Small intestine (tissue), 7 donors: ENCODE measurements around the gene ATRAID. TPM values are rescaled to one million over a fixed set of nuclear protein-coding genes. Genes with fewer than 3 reads are reported as not detected.
A peak's percentile ranks its signal among the peaks of the same experiment; 100 is the strongest.

Experiments used
- DNase-seq, 2 donors: peaks; one replicate each; pipeline versions ENCODE4 v3.0.0 to v3.0.0-alpha.2; 2013
- FAIRE-seq: peaks from 2 replicates; lab custom pipeline; 2012; peaks lifted over from hg19 to GRCh38; lab: Jason Lieb, UNC
- H3K27ac ChIP-seq, 3 donors: one replicate each; pipeline ENCODE4 v1.5.1; 2013; ENCODE audit warnings: low read length in 2 of 3, mild to moderate bottlenecking in 2 of 3, control low read depth in 1 of 3, inconsistent platforms in 1 of 3, low read depth in 1 of 3, moderate library complexity in 1 of 3
- H3K27me3 ChIP-seq, 3 donors: one replicate each; pipeline ENCODE4 v1.6.1; 2013; ENCODE audit warnings: low read length in 3 of 3, inconsistent platforms in 1 of 3; ENCODE audit not compliant: control insufficient read depth in 3 of 3, insufficient read depth in 3 of 3
- H3K36me3 ChIP-seq, 3 donors: one replicate each; pipeline ENCODE4 v1.6.1; 2013; ENCODE audit warnings: low read length in 3 of 3, inconsistent platforms in 1 of 3, low read depth in 1 of 3, mild to moderate bottlenecking in 1 of 3, moderate library complexity in 1 of 3; ENCODE audit not compliant: control insufficient read depth in 3 of 3, insufficient read depth in 2 of 3
- H3K4me1 ChIP-seq, 3 donors: one replicate each; pipeline ENCODE4 v1.6.1; 2013; ENCODE audit warnings: low read length in 2 of 3, inconsistent platforms in 1 of 3, low read depth in 1 of 3, mild to moderate bottlenecking in 1 of 3, moderate library complexity in 1 of 3; ENCODE audit not compliant: control insufficient read depth in 3 of 3, insufficient read depth in 2 of 3
- H3K4me3 ChIP-seq, 3 donors: one replicate each; pipeline ENCODE4 v1.5.1; 2013; ENCODE audit warnings: low read length in 3 of 3, control low read depth in 1 of 3, inconsistent platforms in 1 of 3, low read depth in 1 of 3, mild to moderate bottlenecking in 1 of 3, moderate library complexity in 1 of 3
- H3K9me3 ChIP-seq, 2 donors: one replicate each; pipeline ENCODE4 v1.6.1; 2013; ENCODE audit warnings: low read depth in 1 of 2, low read length in 1 of 2; ENCODE audit not compliant: control insufficient read depth in 2 of 2, insufficient read depth in 1 of 2
- WGBS, 3 donors: extraction: QIAGEN DNeasy Blood & Tissue Kit; methylation state at CpG; one replicate each; pipeline ENCODE4 v1.1.7; 2013; 5-methylcytosine and 5-hydroxymethylcytosine counted together
- polyA plus RNA-seq, 4 donors: library from polyadenylated mRNA; stranded (reverse) in 3 of 4; unstranded in 1 of 4; fragments of 200-250 nt in 3 of 4; fragments of 120-200 nt in 1 of 4; gene quantifications; one replicate each; pipeline versions ENCODE4 v1.2.1 to v1.2.3, GENCODE V29; 2013
- donor health status: healthy with polysubstance abuse.
- donor health status: control.
- donor health status: control.
- donor health status: Bipolar disorder and iron deficiency.
- donor health status: healthy.

The ATRAID gene
- polyA plus RNA-seq, 4 donors: 89.2 to 151 (median 109) TPM

- Histone ChIP-seq H3K36me3 (peaks cover 0 to 50% (median 2%) of the 10 kb centered on the region in 3 donors), H3K4me3 (no peak overlapping the region), H3K27me3 (no peaks in the 10 kb centered on the region), H3K4me1 (peaks cover 0 to 6% (median 0%) of the 10 kb centered on the region in 3 donors), H3K27ac (no peak overlapping the region), H3K9me3 (no peaks in the 10 kb centered on the region)
- FAIRE-seq (no peak), DNase-seq (no peak)
- 47 to 71% (median 57%) methylated on average over 2 of the region's 2 CpGs for WGBS, 3 donors
Observed at GRCh38 chr2:27198627-27199026, 13.2 kb upstream of the ATRAID start.

DNA sequence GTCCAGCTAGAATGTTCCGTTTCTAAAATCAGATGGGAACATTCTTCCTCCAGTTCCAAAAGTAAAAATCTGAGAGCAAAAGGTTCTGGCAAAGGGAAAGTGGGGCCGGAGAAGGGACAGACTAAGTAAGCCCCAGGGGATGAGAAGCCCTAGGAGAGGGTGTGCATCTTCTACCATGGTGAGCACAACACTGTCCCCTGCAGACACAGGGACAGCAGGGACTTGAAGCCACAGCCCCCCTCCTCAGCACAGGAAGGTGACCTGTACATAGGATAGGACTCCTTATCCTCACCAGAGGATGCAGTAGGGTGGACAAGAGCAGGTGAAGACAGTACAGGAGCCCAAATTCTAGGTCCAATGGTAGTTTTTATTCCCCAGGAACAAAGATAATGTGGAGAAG, 12.6 kb upstream of the ATRAID start:
- Histone ChIP-seq H3K4me3 (no peak overlapping the region), H3K27ac (no peak overlapping the region), H3K4me1 (peaks cover 0 to 6% (median 0%) of the 10 kb centered on the region in 3 donors), H3K9me3 (no peaks in the 10 kb centered on the region), H3K27me3 (no peaks in the 10 kb centered on the region), H3K36me3 (peaks cover 0 to 56% (median 2%) of the 10 kb centered on the region in 3 donors)
- no peak for DNase-seq
- 83 to 92% (median 89%) methylated on average over 2 of the region's 2 CpGs for WGBS, 3 donors
- FAIRE-seq: no peak

DNA sequence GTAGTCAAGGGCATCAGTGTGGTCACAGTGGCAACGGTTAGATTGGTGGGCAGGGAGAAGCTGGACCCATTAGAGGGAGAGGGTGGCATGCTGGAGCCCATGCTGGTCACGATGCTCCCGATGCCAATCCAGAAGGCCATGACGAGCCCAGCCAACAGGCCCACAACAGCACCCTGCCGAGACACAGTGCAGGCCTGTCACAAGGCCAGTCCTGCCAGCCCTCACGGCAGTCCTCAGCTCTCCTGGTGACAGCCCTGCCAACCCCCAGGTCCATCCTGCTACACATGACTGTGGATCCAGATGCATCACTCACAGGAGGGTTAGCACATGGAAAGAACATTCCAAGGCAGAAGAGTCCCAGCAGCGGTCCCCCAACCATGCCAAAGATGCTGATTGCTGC, 10.2 kb upstream of the ATRAID start:
- Histone ChIP-seq H3K9me3 (no peaks in the 10 kb centered on the region), H3K4me1 (peaks cover 0 to 6% (median 0%) of the 10 kb centered on the region in 3 donors), H3K4me3 (no peak overlapping the region), H3K27me3 (no peaks in the 10 kb centered on the region), H3K27ac (no peak overlapping the region), H3K36me3 (peaks cover 5 to 78% (median 6%) of the 10 kb centered on the region in 3 donors)
- FAIRE-seq (no peak), DNase-seq (no peak)
- WGBS, 3 donors: 89 to 93% (median 90%) methylated on average over 6 to 7 of the region's 7 CpGs

GRCh38 chr2:27202854-27203253, 9.0 kb upstream of the ATRAID start:
- Histone ChIP-seq H3K27ac (no peak overlapping the region), H3K36me3 (peaks cover 6 to 89% (median 7%) of the 10 kb centered on the region in 3 donors), H3K4me1 (peaks cover 0 to 12% (median 0%) of the 10 kb centered on the region in 3 donors), H3K9me3 (no peaks in the 10 kb centered on the region), H3K4me3 (no peak overlapping the region), H3K27me3 (no peaks in the 10 kb centered on the region)
- FAIRE-seq: no peak
- 80 to 94% (median 82%) methylated on average over 2 of the region's 2 CpGs for WGBS, 3 donors
- DNase-seq: no peak

- 94 to 96% (median 94%) methylated on average over 9 of the region's 9 CpGs for WGBS, 3 donors
- H3K27me3 ChIP-seq: no peaks in the 10 kb centered on the region
- no peak for FAIRE-seq
- no peaks in the 10 kb centered on the region for H3K9me3 ChIP-seq
- H3K4me3 ChIP-seq: no peak overlapping the region
- DNase-seq: no peak
- peaks cover 7 to 97% (median 10%) of the 10 kb centered on the region in 3 donors for H3K36me3 ChIP-seq
- peaks cover 0 to 20% (median 0%) of the 10 kb centered on the region in 3 donors for H3K4me1 ChIP-seq
- H3K27ac ChIP-seq: no peak overlapping the region
Observed at GRCh38 chr2:27203741-27204140, 8.1 kb upstream of the ATRAID start.

- Histone ChIP-seq H3K9me3 (no peaks in the 10 kb centered on the region), H3K4me3 (no peak overlapping the region), H3K4me1 (peaks cover 0 to 24% (median 0%) of the 10 kb centered on the region in 3 donors), H3K27me3 (no peaks in the 10 kb centered on the region), H3K36me3 (peaks cover 7 to 89% (median 11%) of the 10 kb centered on the region in 3 donors), H3K27ac (no peak overlapping the region)
- DNase-seq: no peak
- WGBS, 3 donors: 80 to 90% (median 90%) methylated on average over 8 of the region's 8 CpGs
- FAIRE-seq: no peak
Observed at GRCh38 chr2:27204566-27204965, 7.3 kb upstream of the ATRAID start.

GRCh38 chr2:27205206-27205605, 6.6 kb upstream of the ATRAID start:
- no peak overlapping the region for H3K4me3 ChIP-seq

GRCh38 chr2:27206346-27206745, 5.5 kb upstream of the ATRAID start:
- Histone ChIP-seq H3K9me3 (no peaks in the 10 kb centered on the region), H3K36me3 (peaks cover 7 to 71% (median 11%) of the 10 kb centered on the region in 3 donors), H3K4me1 (peaks cover 2 to 36% (median 4%) of the 10 kb centered on the region in 3 donors), H3K27me3 (no peaks in the 10 kb centered on the region), H3K27ac (no peak overlapping the region), H3K4me3 (no peak overlapping the region)
- WGBS, 3 donors: 87 to 97% (median 91%) methylated on average over 5 to 6 of the region's 6 CpGs
- no peak for FAIRE-seq
- no peak for DNase-seq

More at GRCh38 chr2:27205206-27205605, 6.6 kb upstream of the ATRAID start:
- peak overlapping the region in 1 of 3 donors; percentile 18 for H3K27ac ChIP-seq
- DNase-seq: no peak
- no peaks in the 10 kb centered on the region for H3K9me3 ChIP-seq
- peaks cover 2 to 28% (median 3%) of the 10 kb centered on the region in 3 donors for H3K4me1 ChIP-seq
- WGBS, 3 donors: 75 to 96% (median 95%) methylated on average over 8 of the region's 8 CpGs
- H3K36me3 ChIP-seq: peaks cover 7 to 82% (median 11%) of the 10 kb centered on the region in 3 donors
- no peaks in the 10 kb centered on the region for H3K27me3 ChIP-seq
- FAIRE-seq: no peak
